Astrocyte of the spinal cord (primary cell): Measurements from ENCODE around the gene ADAM12.

Source experiments
- DNase-seq: peaks from one replicate; pipeline ENCODE4 v3.0.0; 2011; ENCODE audit warnings: low read depth, low spot score
- H3K4me3 ChIP-seq: 2 replicates; pipeline ENCODE4 v1.5.1; 2011; ENCODE audit warnings: low read depth, mild to moderate bottlenecking, low read length, moderate library complexity
- CTCF ChIP-seq: IDR thresholded peaks from 2 replicates; pipeline ENCODE4 v1.5.1; 2012; ENCODE audit warnings: low read depth, mild to moderate bottlenecking, low read length, inconsistent platforms
- in situ Hi-C: cut with HindIII; loops from 2 replicates; pipeline ENCODE4 v1.10.0; 2017; ENCODE audit warnings: low sequenced_read_pairs

The ADAM12 gene

GRCh38 chr10:126009650-126010049, 378.6 kb downstream of the ADAM12 start:
- no peak for DNase-seq
- TF ChIP-seq CTCF: no peak
- in situ Hi-C loops: no loop called here
- no peak overlapping the region for H3K4me3 ChIP-seq

- no peak for TF ChIP-seq CTCF
- no peak overlapping the region for H3K4me3 ChIP-seq
- no peak for DNase-seq
- in situ Hi-C loops: no loop called here
Measured at GRCh38 chr10:126006906-126007305, 381.4 kb downstream of the ADAM12 start.

GRCh38 chr10:126006264-126006663, 382.0 kb downstream of the ADAM12 start:
- DNase-seq: no peak
- TF ChIP-seq CTCF: no peak
- in situ Hi-C loops: no loop called here
- H3K4me3 ChIP-seq: no peak overlapping the region

GRCh38 chr10:126004752-126005151, 383.5 kb downstream of the ADAM12 start:
- DNase-seq: no peak
- in situ Hi-C loops: no loop called here
- no peak for TF ChIP-seq CTCF
- H3K4me3 ChIP-seq: no peak overlapping the region

GRCh38 chr10:126001576-126001975, 386.7 kb downstream of the ADAM12 start:
- no peak for DNase-seq
- in situ Hi-C loops: no loop called here

GRCh38 chr10:125999694-126000093, 388.6 kb downstream of the ADAM12 start:
- no peak for TF ChIP-seq CTCF
- DNase-seq: no peak
- no peak overlapping the region for H3K4me3 ChIP-seq
- in situ Hi-C loops: no loop called here

More at GRCh38 chr10:126001576-126001975, 386.7 kb downstream of the ADAM12 start:
- no peak overlapping the region for H3K4me3 ChIP-seq
- TF ChIP-seq CTCF: no peak

- in situ Hi-C loops: no loop called here
- H3K4me3 ChIP-seq: no peak overlapping the region
Measured at GRCh38 chr10:125997586-125997985, 390.7 kb downstream of the ADAM12 start.

More at GRCh38 chr10:125997586-125997985, 390.7 kb downstream of the ADAM12 start:
- no peak for TF ChIP-seq CTCF
- DNase-seq: no peak
